ENCODE data around the gene CD209.

The CD209 gene

DNA sequence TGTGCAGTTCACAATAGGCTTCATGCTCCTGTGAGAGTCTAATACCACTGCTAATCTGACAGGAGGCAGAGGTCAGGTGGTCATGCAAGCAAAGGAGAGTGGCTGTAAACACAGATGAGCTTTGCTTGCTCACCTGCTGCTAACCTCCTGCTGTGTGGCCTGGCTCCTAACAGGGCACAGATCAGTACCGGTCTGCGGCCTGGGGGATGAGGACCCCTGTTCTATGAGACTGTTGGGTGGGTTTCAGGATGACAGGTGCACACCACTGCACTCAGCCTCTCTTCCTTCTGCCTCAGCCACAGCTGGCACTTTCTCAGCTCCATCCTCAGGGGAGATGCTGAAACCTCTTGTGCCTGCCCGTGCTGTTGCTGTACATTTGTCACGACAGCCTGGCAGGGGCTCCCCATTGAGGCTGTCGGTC lies 25.1 kb downstream of the CD209 start:
- H3K4me1 ChIP-seq (ENCODE audit: control insufficient read depth, insufficient read depth, low read length): no peaks in the 10 kb centered on the region
- ChIA-PET CTCF (interaction anchor here (0.6 to 0.7 kb wide), 2 partner anchors 77 to 154 kb away, joined by 4 read pairs; no protein-coding TSS in a partner anchor), POLR2A (interaction anchor here (0.8 kb wide), 1 partner anchor 599 kb away, joined by 3 read pairs; the partner anchor contains the start of genes NDUFA7 and RPS28)
- H3K36me3 ChIP-seq (ENCODE audit: control insufficient read depth in 2 of 2, insufficient read depth in 1 of 2, low read length in 2 of 2): no peaks in the 10 kb centered on the region
- no peak overlapping the region for H3K27ac ChIP-seq (ENCODE audit: extremely low read depth, low read depth, low read length)
- H3K4me3 ChIP-seq (ENCODE audit: low read depth, low read length): no peak overlapping the region
- no peaks in the 10 kb centered on the region for H3K9me3 ChIP-seq (ENCODE audit: control insufficient read depth, insufficient read depth, low read depth, low read length)
- TF ChIP-seq ZNF24 (tag by site-specific recombination; IDR thresholded peaks at IDR 0.05): no peak
- TF ChIP-seq ZNF843 (tag by site-specific recombination; IDR thresholded peaks at IDR 0.05): no peak
- TF ChIP-seq ZSCAN30 (tag by site-specific recombination; IDR thresholded peaks at IDR 0.05): no peak
- TF ChIP-seq GFI1B (tag by site-specific recombination; IDR thresholded peaks at IDR 0.05): no peak
- TF ChIP-seq ZNF302 (tag by site-specific recombination; IDR thresholded peaks at IDR 0.05; ENCODE audit: low read depth): no peak
- no peak for TF ChIP-seq PRDM4 (tag by site-specific recombination; IDR thresholded peaks at IDR 0.05)
- TF ChIP-seq ZNF48 (tag by site-specific recombination; IDR thresholded peaks at IDR 0.05): no peak
- TF ChIP-seq ZNF140 (tag by site-specific recombination; IDR thresholded peaks at IDR 0.05): no peak
- TF ChIP-seq GLIS1 (tag by site-specific recombination; IDR thresholded peaks at IDR 0.05): no peak
- TF ChIP-seq, protein P1, sequence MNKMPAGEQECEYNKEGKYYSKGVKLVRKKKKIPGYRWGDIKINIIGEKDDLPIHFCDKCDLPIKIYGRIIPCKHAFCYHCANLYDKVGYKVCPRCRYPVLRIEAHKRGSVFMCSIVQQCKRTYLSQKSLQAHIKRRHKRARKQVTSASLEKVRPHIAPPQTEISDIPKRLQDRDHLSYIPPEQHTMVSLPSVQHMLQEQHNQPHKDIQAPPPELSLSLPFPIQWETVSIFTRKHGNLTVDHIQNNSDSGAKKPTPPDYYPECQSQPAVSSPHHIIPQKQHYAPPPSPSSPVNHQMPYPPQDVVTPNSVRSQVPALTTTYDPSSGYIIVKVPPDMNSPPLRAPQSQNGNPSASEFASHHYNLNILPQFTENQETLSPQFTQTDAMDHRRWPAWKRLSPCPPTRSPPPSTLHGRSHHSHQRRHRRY (tag by site-specific recombination; IDR thresholded peaks at IDR 0.05): no peak
- no peak for TF ChIP-seq SP7 (tag by site-specific recombination; IDR thresholded peaks at IDR 0.05)
- TF ChIP-seq TCF7L2 (IDR thresholded peaks at IDR 0.05; ENCODE audit: borderline replicate concordance, low read depth, low read length): no peak
- no peak for TF ChIP-seq ZNF404 (tag by site-specific recombination; IDR thresholded peaks at IDR 0.05)
- TF ChIP-seq ZNF23 (tag by site-specific recombination; IDR thresholded peaks at IDR 0.05; ENCODE audit: borderline replicate concordance): no peak
- TF ChIP-seq ZNF214 (tag by site-specific recombination; IDR thresholded peaks at IDR 0.05; ENCODE audit: borderline replicate concordance): no peak
- TF ChIP-seq, protein P2, sequence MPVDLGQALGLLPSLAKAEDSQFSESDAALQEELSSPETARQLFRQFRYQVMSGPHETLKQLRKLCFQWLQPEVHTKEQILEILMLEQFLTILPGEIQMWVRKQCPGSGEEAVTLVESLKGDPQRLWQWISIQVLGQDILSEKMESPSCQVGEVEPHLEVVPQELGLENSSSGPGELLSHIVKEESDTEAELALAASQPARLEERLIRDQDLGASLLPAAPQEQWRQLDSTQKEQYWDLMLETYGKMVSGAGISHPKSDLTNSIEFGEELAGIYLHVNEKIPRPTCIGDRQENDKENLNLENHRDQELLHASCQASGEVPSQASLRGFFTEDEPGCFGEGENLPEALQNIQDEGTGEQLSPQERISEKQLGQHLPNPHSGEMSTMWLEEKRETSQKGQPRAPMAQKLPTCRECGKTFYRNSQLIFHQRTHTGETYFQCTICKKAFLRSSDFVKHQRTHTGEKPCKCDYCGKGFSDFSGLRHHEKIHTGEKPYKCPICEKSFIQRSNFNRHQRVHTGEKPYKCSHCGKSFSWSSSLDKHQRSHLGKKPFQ (tag by site-specific recombination; IDR thresholded peaks at IDR 0.05): no peak
- no peak for TF ChIP-seq PRDM2 (tag by site-specific recombination; IDR thresholded peaks at IDR 0.05; ENCODE audit: borderline replicate concordance)

Measured in HEK293 (cell line).